DND-41 (cell line): ENCODE measurements around the gene RTKN2.

ENCODE experiments used
- CTCF ChIP-seq: IDR thresholded peaks from 2 replicates; pipeline ENCODE4 v1.5.1; 2012; ENCODE audit warnings: borderline replicate concordance, low read length, moderate library complexity, mild to moderate bottlenecking; ENCODE audit not compliant: poor library complexity, severe bottlenecking; ENCODE audit errors: extremely low read depth
- EZH2 ChIP-seq: IDR thresholded peaks from 3 replicates; pipeline ENCODE4 v1.6.1; 2012; ENCODE audit warnings: borderline replicate concordance, low read depth, mild to moderate bottlenecking, moderate library complexity, low read length, inconsistent platforms; ENCODE audit not compliant: severe bottlenecking

- TF ChIP-seq CTCF: no peak
- no peak for TF ChIP-seq EZH2
Observed at GRCh38 chr10:62214364-62214874, 54.2 kb downstream of the RTKN2 start.
